IPS-15b (cell line): ENCODE results near the gene MSMB.

Experiments used
- H3K27me3 ChIP-seq: one replicate; pipeline ENCODE4 v1.6.1; 2013; ENCODE audit warnings: low read length; ENCODE audit not compliant: control insufficient read depth, insufficient read depth
- H3K36me3 ChIP-seq: one replicate; pipeline ENCODE4 v1.6.1; 2013; ENCODE audit warnings: low read length; ENCODE audit not compliant: control insufficient read depth, insufficient read depth
- H3K4me1 ChIP-seq: one replicate; pipeline ENCODE4 v1.6.1; 2013; ENCODE audit warnings: mild to moderate bottlenecking, low read length; ENCODE audit not compliant: control insufficient read depth, insufficient read depth
- H3K4me3 ChIP-seq: one replicate; pipeline ENCODE4 v1.5.1; 2013; ENCODE audit warnings: low read depth, low read length
- H3K9ac ChIP-seq: one replicate; pipeline ENCODE4 v1.6.1; 2013; ENCODE audit warnings: low read depth, mild to moderate bottlenecking, low read length
- H3K9me3 ChIP-seq: one replicate; pipeline ENCODE4 v1.6.1; 2013; ENCODE audit warnings: mild to moderate bottlenecking, low read length; ENCODE audit not compliant: control insufficient read depth, insufficient read depth

Gene MSMB

GRCh38 chr10:46048152-46048551, 2.1 kb upstream of the MSMB start:
- H3K9me3 ChIP-seq = no peaks in the 10 kb centered on the region
- H3K36me3 ChIP-seq = no peaks in the 10 kb centered on the region

GRCh38 chr10:46042527-46042926, 3.5 kb downstream of the MSMB start:
- H3K9ac ChIP-seq = no peak overlapping the region
- H3K27me3 ChIP-seq = no peaks in the 10 kb centered on the region
- H3K9me3 ChIP-seq = no peaks in the 10 kb centered on the region
- no peak overlapping the region for H3K4me3 ChIP-seq
- H3K36me3 ChIP-seq = no peaks in the 10 kb centered on the region
- H3K4me1 ChIP-seq = no peaks in the 10 kb centered on the region

More at GRCh38 chr10:46048152-46048551, 2.1 kb upstream of the MSMB start:
- peaks cover 4% of the 10 kb centered on the region for H3K4me1 ChIP-seq
- H3K9ac ChIP-seq = no peak overlapping the region
- H3K4me3 ChIP-seq = no peak overlapping the region
- no peaks in the 10 kb centered on the region for H3K27me3 ChIP-seq

- H3K9me3 ChIP-seq = no peaks in the 10 kb centered on the region
- H3K36me3 ChIP-seq = no peaks in the 10 kb centered on the region
- no peaks in the 10 kb centered on the region for H3K4me1 ChIP-seq
- no peak overlapping the region for H3K9ac ChIP-seq
- H3K27me3 ChIP-seq = no peaks in the 10 kb centered on the region
- no peak overlapping the region for H3K4me3 ChIP-seq
Measured at GRCh38 chr10:46040004-46040403, 6.1 kb downstream of the MSMB start.

- Histone ChIP-seq H3K4me1 (no peaks in the 10 kb centered on the region), H3K4me3 (no peak overlapping the region), H3K9me3 (no peaks in the 10 kb centered on the region), H3K9ac (no peak overlapping the region), H3K36me3 (no peaks in the 10 kb centered on the region), H3K27me3 (no peaks in the 10 kb centered on the region)
Measured at GRCh38 chr10:46037107-46037825, 8.8 kb downstream of the MSMB start.

DNA sequence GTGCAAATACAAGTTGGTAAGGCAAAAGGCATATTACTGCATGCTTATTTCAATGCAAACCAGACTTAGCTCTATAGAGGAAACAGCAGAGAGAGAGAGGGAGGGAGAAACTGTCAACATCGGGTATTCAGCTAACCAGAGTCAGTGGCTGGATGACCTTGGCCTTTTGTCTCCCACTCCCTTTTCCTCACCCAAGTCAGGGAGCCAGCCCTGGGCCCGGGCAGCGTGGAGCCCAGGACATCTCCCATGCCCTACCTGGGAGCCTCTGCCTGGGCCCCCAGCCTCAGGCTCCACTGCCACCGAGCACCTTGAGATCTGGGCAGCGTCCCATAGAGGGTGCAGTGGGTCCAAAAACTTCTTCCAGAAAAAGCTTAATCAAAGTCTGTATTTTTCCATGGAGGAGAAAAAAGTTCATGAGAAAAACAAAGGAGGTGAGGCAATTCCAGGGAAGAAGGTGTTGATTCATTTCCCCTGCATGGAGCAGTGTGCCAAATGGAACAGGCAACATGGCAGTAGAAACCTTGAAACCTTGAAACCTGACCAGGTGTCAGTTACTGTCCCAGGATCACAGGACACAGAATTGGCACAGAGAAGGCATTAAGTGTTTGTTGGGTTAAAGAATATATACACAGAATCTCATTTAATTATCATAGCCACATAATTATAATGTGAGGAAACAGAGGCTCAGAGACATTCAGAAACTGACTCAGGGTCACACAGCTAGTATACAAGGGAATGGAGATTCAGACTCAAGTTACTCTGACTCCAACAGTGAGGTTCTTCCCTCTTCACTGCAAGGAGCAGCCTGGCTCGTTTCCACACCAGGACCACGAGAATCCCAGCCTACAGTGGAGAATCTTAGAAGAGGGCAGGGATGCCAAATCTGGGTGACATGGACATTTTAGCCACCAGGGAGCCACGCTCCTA, 9.9 kb downstream of the MSMB start:
- no peaks in the 10 kb centered on the region for H3K4me1 ChIP-seq
- H3K27me3 ChIP-seq = no peaks in the 10 kb centered on the region
- no peaks in the 10 kb centered on the region for H3K36me3 ChIP-seq
- no peak overlapping the region for H3K4me3 ChIP-seq
- no peak overlapping the region for H3K9ac ChIP-seq
- H3K9me3 ChIP-seq = no peaks in the 10 kb centered on the region

GRCh38 chr10:46033602-46034011, 12.5 kb downstream of the MSMB start:
- Histone ChIP-seq H3K9me3 (no peaks in the 10 kb centered on the region), H3K36me3 (no peaks in the 10 kb centered on the region), H3K27me3 (no peaks in the 10 kb centered on the region), H3K4me3 (no peak overlapping the region), H3K4me1 (peaks cover 7% of the 10 kb centered on the region), H3K9ac (no peak overlapping the region)

- H3K27me3 ChIP-seq = no peaks in the 10 kb centered on the region
- no peaks in the 10 kb centered on the region for H3K9me3 ChIP-seq
- peaks cover 7% of the 10 kb centered on the region for H3K4me1 ChIP-seq
- no peaks in the 10 kb centered on the region for H3K36me3 ChIP-seq
- H3K9ac ChIP-seq = no peak overlapping the region
- no peak overlapping the region for H3K4me3 ChIP-seq
Measured at GRCh38 chr10:46031648-46032532, 14.2 kb downstream of the MSMB start.

GRCh38 chr10:46030091-46030937, 15.8 kb downstream of the MSMB start, which contains the start of gene NCOA4:
Gene NCOA4 (minus strand): TSS chr10:46030623. CDS start chr10:46016680, 13,943 bp downstream.
- peaks cover 7% of the 10 kb centered on the region for H3K4me1 ChIP-seq
- no peaks in the 10 kb centered on the region for H3K9me3 ChIP-seq
- no peaks in the 10 kb centered on the region for H3K27me3 ChIP-seq
- H3K4me3 ChIP-seq = peak within 1 kb of the TSS; percentile 92
- peak within 1 kb of the TSS; percentile 79 for H3K9ac ChIP-seq
- H3K36me3 ChIP-seq = no peaks in the 10 kb centered on the region

GRCh38 chr10:46029461-46030030, 16.5 kb downstream of the MSMB start:
- H3K36me3 ChIP-seq = no peaks in the 10 kb centered on the region
- H3K4me3 ChIP-seq = peak overlapping the region; percentile 92
- H3K9ac ChIP-seq = peak overlapping the region; percentile 79
- no peaks in the 10 kb centered on the region for H3K27me3 ChIP-seq
- H3K4me1 ChIP-seq = peaks cover 7% of the 10 kb centered on the region
- no peaks in the 10 kb centered on the region for H3K9me3 ChIP-seq

DNA sequence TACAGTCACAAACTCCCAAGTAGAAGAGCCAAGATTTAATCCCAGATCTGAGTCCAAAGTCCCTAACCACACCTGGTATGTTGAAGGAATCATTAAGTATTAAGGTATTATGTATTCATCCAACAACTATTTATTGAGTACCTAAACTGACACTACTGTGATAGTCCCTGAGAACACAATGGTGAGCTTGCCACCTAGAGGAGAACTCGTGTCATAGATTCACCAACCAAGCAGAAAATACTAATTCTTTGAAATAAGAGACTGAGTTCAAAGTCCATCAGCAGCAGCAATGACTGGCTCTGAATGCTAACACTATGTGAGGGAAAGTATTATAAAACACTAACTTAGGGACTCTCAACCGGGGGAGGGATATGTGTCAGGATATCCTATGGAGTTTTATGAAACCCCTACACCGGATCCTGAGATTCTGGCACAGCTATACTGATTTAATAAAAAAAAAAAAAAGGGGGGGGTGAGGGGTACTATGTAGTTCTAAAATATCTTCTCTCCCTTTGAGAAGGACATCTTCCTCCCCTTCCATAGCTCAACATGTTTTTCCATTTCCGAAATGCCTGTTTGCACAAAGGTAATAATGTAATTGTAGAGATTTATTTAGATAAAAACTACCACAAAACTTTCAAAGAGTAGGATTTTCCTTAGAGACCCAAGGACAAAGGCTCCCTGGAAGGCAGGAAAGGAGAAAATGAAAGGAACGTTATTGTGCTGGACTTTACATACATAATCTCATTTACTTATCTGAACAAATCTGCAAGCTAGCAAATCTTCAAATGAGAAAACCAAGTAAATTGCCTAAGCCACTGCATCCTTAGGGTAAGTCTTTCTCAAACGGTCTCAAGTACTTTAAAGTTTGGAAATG, 17.2 kb downstream of the MSMB start:
- Histone ChIP-seq H3K36me3 (no peaks in the 10 kb centered on the region), H3K9me3 (no peaks in the 10 kb centered on the region), H3K4me3 (peak overlapping the region; percentile 92), H3K9ac (no peak overlapping the region), H3K27me3 (no peaks in the 10 kb centered on the region), H3K4me1 (peaks cover 10% of the 10 kb centered on the region)
